Measurements from ENCODE around the gene NKAIN2.

DNA sequence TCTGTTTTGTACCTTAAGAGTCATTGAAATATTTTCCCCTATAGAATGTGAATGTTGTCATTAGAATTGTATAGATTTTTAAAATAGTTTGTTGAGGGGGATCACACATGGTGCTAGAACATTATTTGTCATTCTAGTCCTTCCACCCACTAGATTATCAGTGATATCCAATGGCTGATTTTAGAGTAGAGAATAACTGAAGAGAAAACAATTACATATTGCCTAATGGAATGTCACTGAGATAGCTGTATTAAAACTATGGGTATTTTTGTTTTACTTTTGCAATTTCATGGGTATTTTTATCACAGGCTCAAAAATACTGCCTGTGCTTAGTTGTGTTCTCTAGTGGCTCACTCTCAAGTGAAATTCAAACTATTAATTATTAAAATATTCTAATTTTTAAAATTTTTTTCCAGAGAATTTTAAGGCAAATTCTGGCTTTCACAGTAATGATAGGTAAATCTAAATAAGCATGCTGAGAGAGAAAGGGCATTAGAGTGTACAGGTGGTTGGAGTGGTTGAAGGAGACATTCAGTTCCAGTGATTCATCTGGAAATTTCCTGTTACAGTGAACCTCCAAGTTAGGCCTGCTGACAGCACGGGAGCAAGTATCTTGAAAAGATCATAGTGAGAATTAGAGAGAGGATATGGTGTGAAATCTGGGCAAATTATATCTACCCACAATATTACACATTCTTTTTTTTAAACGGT, 399.6 kb downstream of the NKAIN2 start:
- TF ChIP-seq, protein P1, sequence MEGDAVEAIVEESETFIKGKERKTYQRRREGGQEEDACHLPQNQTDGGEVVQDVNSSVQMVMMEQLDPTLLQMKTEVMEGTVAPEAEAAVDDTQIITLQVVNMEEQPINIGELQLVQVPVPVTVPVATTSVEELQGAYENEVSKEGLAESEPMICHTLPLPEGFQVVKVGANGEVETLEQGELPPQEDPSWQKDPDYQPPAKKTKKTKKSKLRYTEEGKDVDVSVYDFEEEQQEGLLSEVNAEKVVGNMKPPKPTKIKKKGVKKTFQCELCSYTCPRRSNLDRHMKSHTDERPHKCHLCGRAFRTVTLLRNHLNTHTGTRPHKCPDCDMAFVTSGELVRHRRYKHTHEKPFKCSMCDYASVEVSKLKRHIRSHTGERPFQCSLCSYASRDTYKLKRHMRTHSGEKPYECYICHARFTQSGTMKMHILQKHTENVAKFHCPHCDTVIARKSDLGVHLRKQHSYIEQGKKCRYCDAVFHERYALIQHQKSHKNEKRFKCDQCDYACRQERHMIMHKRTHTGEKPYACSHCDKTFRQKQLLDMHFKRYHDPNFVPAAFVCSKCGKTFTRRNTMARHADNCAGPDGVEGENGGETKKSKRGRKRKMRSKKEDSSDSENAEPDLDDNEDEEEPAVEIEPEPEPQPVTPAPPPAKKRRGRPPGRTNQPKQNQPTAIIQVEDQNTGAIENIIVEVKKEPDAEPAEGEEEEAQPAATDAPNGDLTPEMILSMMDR (IDR thresholded peaks at IDR 0.05; ENCODE audit: insufficient read depth, low read length, poor library complexity, severe bottlenecking) = no peak
- no peak for TF ChIP-seq EZH2phosphoT487 (conservative IDR thresholded peaks at IDR 0.05; ENCODE audit: low read length)
